Panc1 (cell line): ENCODE measurements around the gene ZFAND3. TPM values are rescaled to one million over a fixed set of nuclear protein-coding genes. Genes with fewer than 3 reads are reported as not detected.

Source experiments
- ATAC-seq: fragments of 200-7000 bp; cut with Tn5 transposase; 2 replicates; pipeline ENCODE4 v1.9.1; 2020; ENCODE audit warnings: mild to moderate bottlenecking, moderate library complexity
- BruUV-seq: library from RNA; stranded (reverse); fragments of 400-500 nt; replicated peaks from 2 replicates; lab custom pipeline; 2021; lab: Mats Ljungman, UMichigan
- CTCF ChIA-PET: fragments of 300-600 bp; sonication (Branson Sonifier 250); formaldehyde crosslinking; loops from one replicate; lab custom pipeline; 2022; ENCODE audit warnings: antibody characterized with exemption; lab: Charles Lee
- POLR2A ChIA-PET: fragments of 300-600 bp; sonication (Branson Sonifier 250); formaldehyde crosslinking; loops from one replicate; lab custom pipeline; 2022; ENCODE audit warnings: antibody characterized with exemption; lab: Charles Lee
- DNase-seq: peaks from one replicate; pipeline ENCODE4 v3.0.0-alpha.2; 2010; ENCODE audit warnings: low read depth, low spot score
- H3K27ac ChIP-seq: 2 replicates; pipeline ENCODE4 v1.5.1; 2011; ENCODE audit warnings: mild to moderate bottlenecking, low read length, inconsistent platforms
- H3K27me3 ChIP-seq: fragments of 200-500 bp; sonication (Bioruptor generic); 2 replicates; pipeline ENCODE4 v1.6.0; 2014; ENCODE audit warnings: low read length, inconsistent platforms; ENCODE audit not compliant: control insufficient read depth, insufficient read depth
- H3K36me3 ChIP-seq: fragments of 200-500 bp; sonication (Bioruptor generic); 2 replicates; pipeline ENCODE4 v1.5.1; 2014; ENCODE audit warnings: inconsistent platforms, mild to moderate bottlenecking, low read length, moderate library complexity; ENCODE audit not compliant: control insufficient read depth, insufficient read depth
- H3K4me1 ChIP-seq: 2 replicates; pipeline ENCODE4 v1.5.1; 2011; ENCODE audit warnings: inconsistent platforms, mild to moderate bottlenecking, low read length, moderate library complexity; ENCODE audit not compliant: control insufficient read depth, insufficient read depth
- H3K4me3 ChIP-seq, 2 experiments: 2 replicates each; pipeline ENCODE4 v1.5.1; 2011 to 2012; ENCODE audit warnings: low read depth in 2 of 2, low read length in 2 of 2, mild to moderate bottlenecking in 2 of 2, inconsistent platforms in 1 of 2, moderate library complexity in 1 of 2
- H3K9me3 ChIP-seq: fragments of 200-500 bp; sonication (Bioruptor generic); 2 replicates; pipeline ENCODE4 v1.5.1; 2014; ENCODE audit warnings: low read depth, mild to moderate bottlenecking, inconsistent platforms, low read length, moderate library complexity; ENCODE audit not compliant: control insufficient read depth, insufficient read depth
- POLR2AphosphoS5 ChIP-seq: IDR thresholded peaks from 2 replicates; pipeline ENCODE4 v1.6.1; 2012; ENCODE audit warnings: mild to moderate bottlenecking, low read depth, low read length, moderate library complexity
- REST ChIP-seq, 2 experiments: IDR thresholded peaks; 2 replicates each; pipeline ENCODE4 v1.6.1; 2011 to 2012; ENCODE audit warnings: low read depth in 2 of 2, control low read depth in 1 of 2, low read length in 1 of 2, mild to moderate bottlenecking in 1 of 2, moderate library complexity in 1 of 2; ENCODE audit not compliant: insufficient read depth in 1 of 2
- SIN3A ChIP-seq: IDR thresholded peaks from 2 replicates; pipeline ENCODE4 v1.6.1; 2012; ENCODE audit warnings: low read depth, mild to moderate bottlenecking, low read length, moderate library complexity, borderline replicate concordance; ENCODE audit not compliant: insufficient read depth
- TCF7L2 ChIP-seq: IDR thresholded peaks from 2 replicates; pipeline ENCODE4 v1.6.1; 2011; ENCODE audit warnings: mild to moderate bottlenecking, low read depth, low read length, inconsistent platforms
- in situ Hi-C: cut with HindIII; loops from 2 replicates; pipeline ENCODE4 v1.10.0; 2016; ENCODE audit warnings: low sequenced_read_pairs, low pct_unique_long_range_greater_than_20kb
- intact Hi-C: fragments of 100-400 bp; cut with micrococcal nuclease; formaldehyde crosslinking; loops from one replicate; pipeline ENCODE4 v1.10.0; 2022; ENCODE audit not compliant: unreplicated experiment
- total RNA-seq: library from RNA; stranded (reverse); gene quantifications from one replicate; pipeline ENCODE4 v1.2.1, GENCODE V29; 2021; ENCODE audit not compliant: unreplicated experiment
- TF ChIP-seq, protein P1 (sequence below): fragments of 450-650 bp; IDR thresholded peaks from 2 replicates; pipeline ENCODE4 v1.5.1; 2017; ENCODE audit warnings: mild to moderate bottlenecking

Gene ZFAND3
- total RNA-seq, 1 experiment from 2014 or later, result 95.9 TPM

- intact Hi-C loops (no loop called here), in situ Hi-C loops (no loop called here)
- POLR2A ChIA-PET, result no interaction called here
- DNase-seq (no peak), ATAC-seq (no peak)
- CTCF ChIA-PET, result no interaction called here
- BruUV-seq, result no TSS peak
- Histone ChIP-seq H3K9me3 (no peaks in the 10 kb centered on the region), H3K4me1 (no peaks in the 10 kb centered on the region), H3K27ac (no peak overlapping the region), H3K36me3 (no peaks in the 10 kb centered on the region), H3K4me3 (no peak overlapping the region), H3K27me3 (no peaks in the 10 kb centered on the region)
- TF ChIP-seq, protein P1, sequence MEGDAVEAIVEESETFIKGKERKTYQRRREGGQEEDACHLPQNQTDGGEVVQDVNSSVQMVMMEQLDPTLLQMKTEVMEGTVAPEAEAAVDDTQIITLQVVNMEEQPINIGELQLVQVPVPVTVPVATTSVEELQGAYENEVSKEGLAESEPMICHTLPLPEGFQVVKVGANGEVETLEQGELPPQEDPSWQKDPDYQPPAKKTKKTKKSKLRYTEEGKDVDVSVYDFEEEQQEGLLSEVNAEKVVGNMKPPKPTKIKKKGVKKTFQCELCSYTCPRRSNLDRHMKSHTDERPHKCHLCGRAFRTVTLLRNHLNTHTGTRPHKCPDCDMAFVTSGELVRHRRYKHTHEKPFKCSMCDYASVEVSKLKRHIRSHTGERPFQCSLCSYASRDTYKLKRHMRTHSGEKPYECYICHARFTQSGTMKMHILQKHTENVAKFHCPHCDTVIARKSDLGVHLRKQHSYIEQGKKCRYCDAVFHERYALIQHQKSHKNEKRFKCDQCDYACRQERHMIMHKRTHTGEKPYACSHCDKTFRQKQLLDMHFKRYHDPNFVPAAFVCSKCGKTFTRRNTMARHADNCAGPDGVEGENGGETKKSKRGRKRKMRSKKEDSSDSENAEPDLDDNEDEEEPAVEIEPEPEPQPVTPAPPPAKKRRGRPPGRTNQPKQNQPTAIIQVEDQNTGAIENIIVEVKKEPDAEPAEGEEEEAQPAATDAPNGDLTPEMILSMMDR, result no peak
- TF ChIP-seq TCF7L2 (no peak), REST (IDR thresholded peaks at IDR 0.05; ENCODE audit: insufficient read depth in 1 of 2, low read depth in 2 of 2, low read length in 1 of 2) (no peak), SIN3A (no peak), POLR2AphosphoS5 (no peak)
These were observed 356.3 kb downstream of the ZFAND3 start for GRCh38 chr6:38175786-38176185.

- Histone ChIP-seq H3K36me3 (no peaks in the 10 kb centered on the region), H3K27me3 (no peaks in the 10 kb centered on the region), H3K4me3 (no peak overlapping the region), H3K27ac (no peak overlapping the region), H3K4me1 (no peaks in the 10 kb centered on the region), H3K9me3 (no peaks in the 10 kb centered on the region)
- TF ChIP-seq POLR2AphosphoS5 (no peak), SIN3A (no peak)
- TF ChIP-seq, protein P1, result no peak
- DNase-seq, result no peak
- ChIA-PET POLR2A (interaction anchor here (0.6 kb wide), 2 partner anchors 173 to 472 kb away, joined by 3 to 7 read pairs; no protein-coding TSS in a partner anchor), CTCF (interaction anchor here (0.6 to 1.0 kb wide), 2 partner anchors 119 to 317 kb away, joined by 4 read pairs; no protein-coding TSS in a partner anchor)
- intact Hi-C loops (no loop called here), in situ Hi-C loops (no loop called here)
- BruUV-seq, result no TSS peak
- ATAC-seq, result no peak
These were observed 357.5 kb downstream of the ZFAND3 start for GRCh38 chr6:38176797-38177751.
